Keratinocyte (primary cell): ENCODE results near the gene PLBD2.

ENCODE experiments used
- EZH2 ChIP-seq: IDR thresholded peaks from one replicate; pipeline ENCODE4 v1.6.1; 2012; ENCODE audit warnings: inconsistent platforms, mild to moderate bottlenecking, low read length, moderate library complexity
- TF ChIP-seq, protein P1 (sequence below), 3 experiments: IDR thresholded peaks in 1 of 3; conservative IDR thresholded peaks in 1 of 3; optimal IDR thresholded peaks in 1 of 3; 2 replicates in 2 of 3; 3 replicates in 1 of 3; pipeline versions ENCODE3 to v1.5.1; 2011; ENCODE audit warnings: low read length in 3 of 3, mild to moderate bottlenecking in 3 of 3, moderate library complexity in 2 of 3, control low read depth in 1 of 3, inconsistent platforms in 1 of 3; ENCODE audit not compliant: insufficient read depth in 2 of 3; ENCODE audit errors: extremely low read depth in 1 of 3

DNA sequence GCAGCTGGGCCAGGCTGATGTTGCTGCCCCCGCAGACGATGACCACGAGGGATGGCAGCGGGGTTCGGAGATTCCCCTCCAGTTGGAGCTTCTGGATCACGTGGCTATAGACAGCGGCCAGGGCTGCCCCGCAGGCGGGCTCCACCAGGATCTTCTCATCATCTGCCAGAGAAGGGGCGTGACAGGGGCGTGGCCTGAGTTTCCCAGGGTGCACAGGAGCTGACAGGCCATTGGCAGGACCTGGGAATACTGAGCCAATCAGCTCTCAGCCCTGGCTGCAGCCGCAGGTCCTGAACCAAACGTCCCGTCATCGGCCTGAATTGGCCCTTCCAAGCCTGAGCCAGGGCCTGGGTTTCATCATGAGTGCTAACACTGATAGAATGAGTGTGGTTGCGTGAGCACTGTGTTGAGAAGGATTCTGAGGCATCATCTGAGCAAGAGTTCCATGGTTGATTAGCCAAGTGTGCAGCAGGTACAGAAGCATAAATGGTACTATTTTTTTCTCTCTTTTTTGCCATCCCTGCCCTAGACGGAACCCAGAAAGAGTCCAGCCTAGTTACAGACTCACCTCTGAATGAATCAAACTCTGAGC is 34.7 kb downstream of the PLBD2 start:
- TF ChIP-seq, protein P1, sequence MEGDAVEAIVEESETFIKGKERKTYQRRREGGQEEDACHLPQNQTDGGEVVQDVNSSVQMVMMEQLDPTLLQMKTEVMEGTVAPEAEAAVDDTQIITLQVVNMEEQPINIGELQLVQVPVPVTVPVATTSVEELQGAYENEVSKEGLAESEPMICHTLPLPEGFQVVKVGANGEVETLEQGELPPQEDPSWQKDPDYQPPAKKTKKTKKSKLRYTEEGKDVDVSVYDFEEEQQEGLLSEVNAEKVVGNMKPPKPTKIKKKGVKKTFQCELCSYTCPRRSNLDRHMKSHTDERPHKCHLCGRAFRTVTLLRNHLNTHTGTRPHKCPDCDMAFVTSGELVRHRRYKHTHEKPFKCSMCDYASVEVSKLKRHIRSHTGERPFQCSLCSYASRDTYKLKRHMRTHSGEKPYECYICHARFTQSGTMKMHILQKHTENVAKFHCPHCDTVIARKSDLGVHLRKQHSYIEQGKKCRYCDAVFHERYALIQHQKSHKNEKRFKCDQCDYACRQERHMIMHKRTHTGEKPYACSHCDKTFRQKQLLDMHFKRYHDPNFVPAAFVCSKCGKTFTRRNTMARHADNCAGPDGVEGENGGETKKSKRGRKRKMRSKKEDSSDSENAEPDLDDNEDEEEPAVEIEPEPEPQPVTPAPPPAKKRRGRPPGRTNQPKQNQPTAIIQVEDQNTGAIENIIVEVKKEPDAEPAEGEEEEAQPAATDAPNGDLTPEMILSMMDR (optimal IDR thresholded peaks at IDR 0.05 in 1 of 3, IDR thresholded peaks at IDR 0.05 in 1 of 3, conservative IDR thresholded peaks at IDR 0.05 in 1 of 3; ENCODE audit: extremely low read depth in 1 of 3, insufficient read depth in 2 of 3, low read length in 3 of 3): no peak
- no peak for TF ChIP-seq EZH2
